Hepatocyte (in vitro differentiated cells): ENCODE measurements around the gene ADGRA3.

ENCODE experiments used
- CTCF ChIP-seq: fragments of 200-600 bp; sonication (generic); IDR thresholded peaks from 2 replicates; pipeline ENCODE4 v1.5.1; 2016; ENCODE audit warnings: antibody characterized with exemption, mild to moderate bottlenecking; ENCODE audit not compliant: poor library complexity
- EZH2 ChIP-seq: fragments of 200-600 bp; sonication (generic); IDR thresholded peaks from 2 replicates; pipeline ENCODE4 v1.6.1; 2016; ENCODE audit warnings: antibody characterized with exemption, mild to moderate bottlenecking, borderline replicate concordance

- TF ChIP-seq CTCF (no peak), EZH2 (no peak)
Observed at GRCh38 chr4:22504447-22504846, 11.4 kb downstream of the ADGRA3 start.
